Measurements from ENCODE around the gene PARD3B. TPM values are rescaled to one million over a fixed set of nuclear protein-coding genes. Genes with fewer than 3 reads are reported as not detected.
A peak's percentile ranks its signal among the peaks of the same experiment; 100 is the strongest.

PARD3B gene
- polyA plus RNA-seq, 3 donors = not detected

- H3K79me2 ChIP-seq (ENCODE audit: insufficient read depth, low read length) = no peaks in the 10 kb centered on the region
- peaks cover 34 to 41% of the 10 kb centered on the region in 2 donors for H3K4me1 ChIP-seq (ENCODE audit: control insufficient read depth in 1 of 2, insufficient read depth in 2 of 2, low read length in 2 of 2)
- Mint-ChIP-seq H3K9me3 (no peaks in the 10 kb centered on the region), H3K27me3 (ENCODE audit: low read depth in 3 of 3) (peaks cover 0 to 6% (median 3%) of the 10 kb centered on the region in 3 donors), H3K36me3 (peaks cover 0 to 2% of the 10 kb centered on the region in 2 donors), H3K4me1 (peaks cover 41% of the 10 kb centered on the region), H3K4me3 (peak overlapping the region; percentile 4 to 87), H3K27ac (peak overlapping the region in 3 of 7 donors; percentile 3 to 19 (median 10))
- peak overlapping the region; percentile 70 for H3K4me2 ChIP-seq (replicated peaks; ENCODE audit: extremely low read depth, low read length, poor library complexity, severe bottlenecking)
- TF ChIP-seq CTCF (IDR thresholded peaks at IDR 0.05) = no peak
- H3K27ac ChIP-seq (ENCODE audit: low read depth in 1 of 2, low read length in 2 of 2) = peak overlapping the region in 1 of 2 donors; percentile 18
- peak in 1 of 3 donors; percentile 12 for DNase-seq
- H3K27me3 ChIP-seq (ENCODE audit: control insufficient read depth in 2 of 2, insufficient read depth in 2 of 2, low read length in 2 of 2) = no peaks in the 10 kb centered on the region
- peak overlapping the region in 1 of 3 experiments; percentile 58 for H3K4me3 ChIP-seq (replicated peaks in 1 of 3; ENCODE audit: low read depth in 2 of 3, low read length in 3 of 3)
- no peaks in the 10 kb centered on the region for H4K20me1 ChIP-seq (ENCODE audit: insufficient read depth, low read length)
- no peak overlapping the region for H3K9ac ChIP-seq (ENCODE audit: insufficient read depth, low read length, poor library complexity, severe bottlenecking)
- no peaks in the 10 kb centered on the region for H3K36me3 ChIP-seq (replicated peaks in 1 of 2; ENCODE audit: control insufficient read depth in 1 of 2, insufficient read depth in 2 of 2, low read length in 2 of 2)
- H3K9me3 ChIP-seq (replicated peaks in 1 of 2; ENCODE audit: control insufficient read depth in 1 of 2, insufficient read depth in 1 of 2, low read length in 2 of 2) = no peaks in the 10 kb centered on the region
- WGBS (ENCODE audit: insufficient coverage) = no CpG with 5 or more reads among the region's 5 CpGs
- intact Hi-C loops (cut with micrococcal nuclease) = no loop called here
- H2AFZ ChIP-seq (ENCODE audit: insufficient read depth, low read depth, low read length, poor library complexity, severe bottlenecking) = no peak overlapping the region
These were observed 994.8 kb downstream of the PARD3B start for GRCh38 chr2:205540036-205540435.

GRCh38 chr2:205543262-205543843, 998.1 kb downstream of the PARD3B start:
- 82% methylated on average over 3 of the region's 5 CpGs for WGBS (ENCODE audit: insufficient coverage)
- intact Hi-C loops (cut with micrococcal nuclease) = no loop called here
- Histone ChIP-seq H3K27me3 (ENCODE audit: control insufficient read depth in 2 of 2, insufficient read depth in 2 of 2, low read length in 2 of 2) (no peaks in the 10 kb centered on the region), H3K9ac (ENCODE audit: insufficient read depth, low read length, poor library complexity, severe bottlenecking) (no peak overlapping the region), H3K4me2 (replicated peaks; ENCODE audit: extremely low read depth, low read length, poor library complexity, severe bottlenecking) (peak overlapping the region; percentile 14), H2AFZ (ENCODE audit: insufficient read depth, low read depth, low read length, poor library complexity, severe bottlenecking) (no peak overlapping the region), H3K9me3 (replicated peaks in 1 of 2; ENCODE audit: control insufficient read depth in 1 of 2, insufficient read depth in 1 of 2, low read length in 2 of 2) (no peaks in the 10 kb centered on the region), H3K27ac (ENCODE audit: low read depth in 1 of 2, low read length in 2 of 2) (peak overlapping the region in 1 of 2 donors; percentile 35), H3K36me3 (replicated peaks in 1 of 2; ENCODE audit: control insufficient read depth in 1 of 2, insufficient read depth in 2 of 2, low read length in 2 of 2) (no peaks in the 10 kb centered on the region), H3K4me3 (replicated peaks in 1 of 3; ENCODE audit: low read depth in 2 of 3, low read length in 3 of 3) (no peak overlapping the region), H3K4me1 (ENCODE audit: control insufficient read depth in 1 of 2, insufficient read depth in 2 of 2, low read length in 2 of 2) (peaks cover 56 to 70% of the 10 kb centered on the region in 2 donors), H4K20me1 (ENCODE audit: insufficient read depth, low read length) (no peaks in the 10 kb centered on the region), H3K79me2 (ENCODE audit: insufficient read depth, low read length) (no peaks in the 10 kb centered on the region)
- Mint-ChIP-seq H3K36me3 (peaks cover 0 to 2% of the 10 kb centered on the region in 2 donors), H3K4me3 (peak overlapping the region in 1 of 2 donors; percentile 15), H3K27me3 (ENCODE audit: low read depth in 3 of 3) (no peaks in the 10 kb centered on the region), H3K9me3 (peaks cover 0 to 4% (median 0%) of the 10 kb centered on the region in 7 donors), H3K27ac (peak overlapping the region; percentile 55 to 83 (median 66)), H3K4me1 (peaks cover 64% of the 10 kb centered on the region)
- DNase-seq = peak in 1 of 3 donors; percentile 14
- TF ChIP-seq CTCF (IDR thresholded peaks at IDR 0.05) = no peak

All from CD14-positive monocyte (primary cell).